ENCODE results near the gene GPRIN2.
"Not testable (repeated sequence)": the region's sequence is repeated elsewhere in the genome, so short reads cannot be mapped to it uniquely, and the experiment has no call there.

GPRIN2 gene

GRCh38 chr10:46567151-46567550, 10.7 kb upstream of the GPRIN2 start:
- DNase-seq (ENCODE audit: low read depth in 2 of 2): not testable (repeated sequence)

- DNase-seq (ENCODE audit: low read depth in 2 of 2): peak; percentile 29
Measured at GRCh38 chr10:46565591-46566332, 9.3 kb upstream of the GPRIN2 start.

- no peak for DNase-seq (ENCODE audit: low read depth in 2 of 2)
Measured at GRCh38 chr10:46560952-46561351, 4.5 kb upstream of the GPRIN2 start.

DNA sequence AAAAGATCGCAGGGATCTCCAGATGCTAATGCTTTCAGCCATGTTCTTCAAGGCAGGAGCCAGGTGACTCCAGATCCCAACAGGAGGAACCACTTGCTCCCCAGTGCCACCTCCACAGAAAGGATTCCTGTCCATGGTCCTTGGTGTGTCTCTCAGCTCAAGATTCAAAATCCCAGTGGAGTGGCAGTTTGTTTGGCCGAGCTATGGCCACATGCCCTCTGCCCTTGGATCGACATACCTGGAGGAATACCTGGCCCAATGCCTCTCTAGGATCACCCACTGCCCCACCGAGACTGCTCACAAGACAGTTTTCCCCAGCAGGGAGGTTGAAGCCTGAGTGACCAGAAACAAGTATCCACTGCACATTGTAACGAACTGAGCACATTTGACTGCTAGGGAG, 3.9 kb upstream of the GPRIN2 start:
- no peak for DNase-seq (ENCODE audit: low read depth in 2 of 2)

DNA sequence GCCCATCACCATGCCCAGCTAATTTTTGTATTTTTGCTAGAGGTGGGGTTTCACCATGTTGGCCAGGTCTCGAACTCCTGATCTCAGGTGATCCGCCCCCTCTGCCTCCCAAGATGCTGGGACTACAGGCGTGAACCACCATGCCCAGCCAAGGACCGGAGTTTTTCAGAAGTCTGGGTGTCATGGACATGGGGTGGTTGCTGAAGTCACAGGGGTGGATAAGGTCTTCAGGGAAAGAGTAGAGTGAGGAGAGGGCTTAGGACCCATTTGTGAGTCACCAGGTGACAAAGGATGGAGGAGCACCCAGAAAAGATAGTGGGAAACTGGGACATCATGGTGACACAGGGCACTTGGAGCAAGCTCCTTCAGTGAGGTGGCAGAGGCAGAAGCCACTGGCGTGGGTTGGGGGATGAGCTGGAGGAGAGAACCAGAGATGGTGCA, 2.8 kb upstream of the GPRIN2 start:
- no peak for DNase-seq (ENCODE audit: low read depth in 2 of 2)

DNA sequence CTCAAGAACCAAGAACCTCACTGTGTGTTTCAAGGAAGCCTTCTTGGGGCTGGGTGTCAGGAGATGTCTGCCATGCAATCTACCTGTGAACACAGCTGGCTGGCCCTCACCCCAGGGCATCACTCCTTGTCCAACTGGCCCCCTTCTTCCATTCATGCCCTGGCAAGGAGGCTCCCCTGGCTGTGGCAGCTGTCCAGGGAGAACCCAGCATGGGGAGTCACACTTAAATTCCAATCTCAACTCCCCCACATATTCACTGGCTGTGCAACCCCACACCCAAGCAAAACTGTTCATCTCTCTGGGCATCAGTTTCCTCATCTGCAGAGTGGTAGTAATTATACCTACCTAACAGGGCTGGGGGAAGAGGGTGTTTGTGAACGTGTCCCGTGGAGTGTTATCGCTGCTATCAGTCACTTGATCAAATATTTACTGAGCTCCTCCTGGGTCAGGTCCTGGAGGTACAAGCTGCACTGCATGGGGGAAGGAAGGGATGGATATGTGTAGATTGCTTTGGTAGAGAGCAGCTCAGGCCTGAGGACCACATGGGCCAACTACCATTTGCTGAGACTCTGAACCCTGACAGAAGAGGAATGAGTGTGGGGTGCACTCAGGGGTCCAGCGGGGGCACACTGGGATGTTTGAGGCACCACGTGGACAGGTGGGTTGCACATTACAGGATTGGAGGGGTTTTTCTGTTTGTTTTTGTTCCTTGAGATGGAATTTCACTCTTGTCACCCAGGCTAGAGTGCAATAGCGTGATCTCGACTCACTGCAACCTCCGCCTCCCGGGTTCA, 2.1 kb upstream of the GPRIN2 start:
- no peak for DNase-seq (ENCODE audit: low read depth in 2 of 2)

- no peak for DNase-seq (ENCODE audit: low read depth in 2 of 2)
Measured at GRCh38 chr10:46558122-46558391, 1.6 kb upstream of the GPRIN2 start.

- no peak for DNase-seq (ENCODE audit: low read depth in 2 of 2)
Measured at GRCh38 chr10:46557319-46558121, 1.1 kb upstream of the GPRIN2 start.

GRCh38 chr10:46555713-46556514, 544 bp downstream of the GPRIN2 start:
- DNase-seq (ENCODE audit: low read depth in 2 of 2): no peak

DNA sequence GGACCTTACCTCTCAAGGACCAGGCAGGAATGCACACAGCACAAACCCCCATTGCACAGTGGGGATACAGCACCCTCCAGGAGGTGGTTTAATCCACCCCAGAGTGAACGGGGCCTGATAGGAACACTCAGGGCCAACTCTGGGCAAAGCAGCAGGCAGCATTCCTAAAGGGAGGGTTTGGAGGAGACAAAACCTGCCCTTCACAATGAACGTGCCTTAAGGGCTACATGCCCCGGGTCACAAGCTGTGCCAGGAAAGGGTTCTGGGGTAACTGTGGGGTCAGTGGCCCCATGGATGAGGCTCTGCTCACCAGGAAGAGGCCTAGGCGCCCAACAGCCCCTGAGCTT, 1.1 kb downstream of the GPRIN2 start:
- no peak for DNase-seq (ENCODE audit: low read depth in 2 of 2)

GRCh38 chr10:46554166-46554781, 2.2 kb downstream of the GPRIN2 start:
- no peak for DNase-seq (ENCODE audit: low read depth in 2 of 2)

- DNase-seq (ENCODE audit: low read depth in 2 of 2): no peak
Measured at GRCh38 chr10:46553238-46554049, 3.0 kb downstream of the GPRIN2 start.

DNA sequence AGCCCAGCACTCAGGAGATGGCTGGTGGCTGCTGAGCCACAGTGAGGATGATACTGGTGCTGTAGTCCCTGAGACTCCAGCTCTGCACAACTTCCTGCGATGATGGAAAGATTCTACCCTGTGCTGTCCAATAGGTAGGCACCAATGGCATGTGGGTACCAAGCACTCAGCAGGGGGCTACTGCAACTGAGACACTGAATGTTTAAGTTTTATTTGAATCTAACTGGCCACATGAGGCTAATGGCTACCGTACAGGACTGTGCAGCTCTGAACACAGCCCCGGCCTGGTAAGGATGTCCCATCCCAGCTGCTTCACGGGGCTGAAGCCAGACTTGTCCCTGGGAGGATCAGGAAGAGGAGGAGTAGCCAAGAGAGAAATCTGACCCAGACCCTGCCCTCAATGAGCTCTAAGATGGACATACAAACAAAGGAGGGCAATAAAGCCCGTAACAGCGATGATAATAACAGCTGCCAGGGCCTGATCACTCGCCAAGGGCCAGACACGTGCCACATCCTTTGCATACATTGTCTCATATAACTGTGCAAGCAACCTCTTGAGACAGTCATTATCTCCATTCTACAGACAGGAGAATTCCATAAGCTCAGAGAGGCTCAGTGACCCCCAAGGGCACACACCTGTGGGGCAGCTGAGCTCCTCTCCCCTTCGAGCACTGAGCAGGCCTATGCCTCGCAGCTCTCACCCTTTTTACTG, 3.8 kb downstream of the GPRIN2 start:
- DNase-seq (ENCODE audit: low read depth in 2 of 2): no peak

- DNase-seq (ENCODE audit: low read depth in 2 of 2): no peak
Measured at GRCh38 chr10:46551701-46552525, 4.5 kb downstream of the GPRIN2 start.

GRCh38 chr10:46550795-46551700, 5.4 kb downstream of the GPRIN2 start:
- no peak for DNase-seq (ENCODE audit: low read depth in 2 of 2)

GRCh38 chr10:46550076-46550790, 6.2 kb downstream of the GPRIN2 start:
- no peak for DNase-seq (ENCODE audit: low read depth in 2 of 2)

All from activated CD4-positive, alpha-beta T cell treated with anti-CD3 and anti-CD28 coated beads for 24 hours (primary cell).